ENCODE data around the gene CD151.

DNA sequence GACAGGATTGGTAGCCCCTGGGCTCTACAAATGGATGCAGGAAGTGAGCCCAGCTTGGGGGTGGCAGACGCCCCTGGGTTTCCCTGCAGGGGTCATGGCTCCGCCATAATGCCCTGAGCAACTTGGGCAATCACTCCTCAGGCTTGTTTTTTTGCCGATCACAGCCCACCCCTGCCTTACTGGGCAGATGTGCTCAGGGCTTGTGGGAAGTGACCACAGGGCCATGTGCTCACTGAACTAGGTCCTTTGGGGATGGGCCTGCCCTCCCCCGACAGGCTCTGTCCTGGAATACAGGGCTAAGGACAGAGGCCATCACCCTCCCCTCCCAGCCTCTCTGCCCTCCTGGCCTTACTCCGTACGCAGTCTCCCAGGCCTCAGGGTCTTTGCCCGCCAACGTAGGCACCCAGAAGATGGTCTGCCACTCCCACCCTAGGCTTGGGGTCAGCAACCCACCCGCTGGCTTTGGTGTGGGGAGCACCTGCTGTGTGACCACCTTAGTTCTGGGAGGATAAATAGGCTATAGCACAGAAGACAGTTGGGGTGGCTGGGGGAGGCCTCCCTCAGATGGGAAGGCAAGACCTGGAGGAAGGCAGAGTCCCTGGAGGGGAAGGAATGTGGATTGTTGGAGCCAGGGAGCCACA, 19.2 kb upstream of the CD151 start:
- TF ChIP-seq, protein P1, sequence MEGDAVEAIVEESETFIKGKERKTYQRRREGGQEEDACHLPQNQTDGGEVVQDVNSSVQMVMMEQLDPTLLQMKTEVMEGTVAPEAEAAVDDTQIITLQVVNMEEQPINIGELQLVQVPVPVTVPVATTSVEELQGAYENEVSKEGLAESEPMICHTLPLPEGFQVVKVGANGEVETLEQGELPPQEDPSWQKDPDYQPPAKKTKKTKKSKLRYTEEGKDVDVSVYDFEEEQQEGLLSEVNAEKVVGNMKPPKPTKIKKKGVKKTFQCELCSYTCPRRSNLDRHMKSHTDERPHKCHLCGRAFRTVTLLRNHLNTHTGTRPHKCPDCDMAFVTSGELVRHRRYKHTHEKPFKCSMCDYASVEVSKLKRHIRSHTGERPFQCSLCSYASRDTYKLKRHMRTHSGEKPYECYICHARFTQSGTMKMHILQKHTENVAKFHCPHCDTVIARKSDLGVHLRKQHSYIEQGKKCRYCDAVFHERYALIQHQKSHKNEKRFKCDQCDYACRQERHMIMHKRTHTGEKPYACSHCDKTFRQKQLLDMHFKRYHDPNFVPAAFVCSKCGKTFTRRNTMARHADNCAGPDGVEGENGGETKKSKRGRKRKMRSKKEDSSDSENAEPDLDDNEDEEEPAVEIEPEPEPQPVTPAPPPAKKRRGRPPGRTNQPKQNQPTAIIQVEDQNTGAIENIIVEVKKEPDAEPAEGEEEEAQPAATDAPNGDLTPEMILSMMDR (IDR thresholded peaks at IDR 0.05), result no peak
- TF ChIP-seq POLR2A (IDR thresholded peaks at IDR 0.05) (no peak), POLR2AphosphoS5 (IDR thresholded peaks at IDR 0.05) (peak in 1 of 4 donors; percentile 8)

Measured in sigmoid colon (tissue), 4 donors.